Thyroid gland (tissue), 4 donors: Measurements from ENCODE around the gene MRNIP.

Experiments
- CTCF ChIP-seq, 6 experiments: fragments of 200-600 bp in 3 of 6; fragments of 450-650 bp in 3 of 6; sonication (generic) in 3 of 6; IDR thresholded peaks; one replicate each; pipeline ENCODE4 v1.5.1; 2016 to 2019; ENCODE audit warnings: antibody characterized with exemption in 6 of 6, mild to moderate bottlenecking in 2 of 6, inconsistent platforms in 1 of 6, moderate library complexity in 1 of 6
- POLR2A ChIP-seq, 2 donors: fragments of 450-650 bp; IDR thresholded peaks; one replicate each; pipeline ENCODE4 v1.6.1; 2017; ENCODE audit warnings: antibody characterized with exemption in 2 of 2, mild to moderate bottlenecking in 2 of 2, moderate library complexity in 1 of 2

GRCh38 chr5:179818746-179819295, 39.8 kb downstream of the MRNIP start:
- TF ChIP-seq CTCF (IDR thresholded peaks at IDR 0.05) (no peak), POLR2A (IDR thresholded peaks at IDR 0.05) (peak in 1 of 2 donors; percentile 76)
